ENCODE measurements around the gene MRPL17. TPM values are rescaled to one million over a fixed set of nuclear protein-coding genes. Genes with fewer than 3 reads are reported as not detected.

The MRPL17 gene
- total and polyA plus RNA-seq, 10 of the 15 experiments (the other 5 are each of a cell fraction or from before 2014, with no cell fraction given): 60.3 to 171 (median 94.8) TPM

DNA sequence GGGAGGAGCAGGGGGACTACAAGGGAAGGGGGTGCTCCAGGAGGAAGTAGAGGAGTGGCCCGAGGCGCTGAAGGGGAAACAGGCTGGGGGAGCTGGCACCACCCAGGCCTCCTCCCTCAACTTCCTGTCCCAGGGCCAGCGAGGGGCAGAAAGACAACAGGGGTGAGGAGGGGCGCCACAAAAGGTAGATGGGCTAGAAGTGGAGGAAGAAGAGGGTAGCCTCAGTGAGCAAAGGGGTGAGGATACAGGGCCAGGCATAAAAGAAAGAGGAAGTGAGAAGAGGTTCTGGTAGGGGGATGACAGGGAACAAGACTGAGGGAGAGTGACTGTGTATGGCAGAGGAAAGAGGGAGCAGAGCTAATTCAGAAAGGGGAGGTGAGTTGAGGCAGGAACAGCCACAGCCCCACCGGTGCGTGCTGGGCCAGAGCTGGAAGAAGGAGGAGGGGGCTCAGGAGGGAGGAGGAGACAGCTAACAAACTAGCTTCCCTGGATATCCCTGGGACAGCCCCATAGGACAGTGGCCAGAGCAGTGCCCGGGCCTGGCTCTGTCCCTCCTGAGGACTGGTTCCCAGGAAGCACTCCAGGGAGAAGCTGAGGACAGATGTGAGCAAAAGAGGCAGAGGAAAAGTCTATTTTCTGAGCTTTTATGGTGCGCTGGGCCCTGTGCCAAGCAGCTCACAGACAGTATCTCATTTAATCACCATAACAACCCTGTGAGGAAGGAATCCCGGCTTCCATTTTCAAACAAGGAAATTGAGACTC lies 36.0 kb downstream of the MRPL17 start (continued):
- TF ChIP-seq, protein P1, sequence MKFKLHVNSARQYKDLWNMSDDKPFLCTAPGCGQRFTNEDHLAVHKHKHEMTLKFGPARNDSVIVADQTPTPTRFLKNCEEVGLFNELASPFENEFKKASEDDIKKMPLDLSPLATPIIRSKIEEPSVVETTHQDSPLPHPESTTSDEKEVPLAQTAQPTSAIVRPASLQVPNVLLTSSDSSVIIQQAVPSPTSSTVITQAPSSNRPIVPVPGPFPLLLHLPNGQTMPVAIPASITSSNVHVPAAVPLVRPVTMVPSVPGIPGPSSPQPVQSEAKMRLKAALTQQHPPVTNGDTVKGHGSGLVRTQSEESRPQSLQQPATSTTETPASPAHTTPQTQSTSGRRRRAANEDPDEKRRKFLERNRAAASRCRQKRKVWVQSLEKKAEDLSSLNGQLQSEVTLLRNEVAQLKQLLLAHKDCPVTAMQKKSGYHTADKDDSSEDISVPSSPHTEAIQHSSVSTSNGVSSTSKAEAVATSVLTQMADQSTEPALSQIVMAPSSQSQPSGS (IDR thresholded peaks at IDR 0.05; ENCODE audit: low read length): no peak
- no peak for TF ChIP-seq TAF1 (IDR thresholded peaks at IDR 0.05; ENCODE audit: borderline replicate concordance, low read depth, low read length)
- no peak for TF ChIP-seq KAT2A (conservative IDR thresholded peaks at IDR 0.05; ENCODE audit: control insufficient read depth, low read depth, low read length)
- peak; percentile 93 for TF ChIP-seq HDGF (IDR thresholded peaks at IDR 0.05)
- no peak for TF ChIP-seq E2F8 (IDR thresholded peaks at IDR 0.05; ENCODE audit: low read depth, partially characterized antibody)
- 0 out of 2 replicates have a peak, but pooled peaks have one; percentile 31 for TF ChIP-seq SMARCA5 (IDR thresholded peaks at IDR 0.05)
- TF ChIP-seq, protein P2, sequence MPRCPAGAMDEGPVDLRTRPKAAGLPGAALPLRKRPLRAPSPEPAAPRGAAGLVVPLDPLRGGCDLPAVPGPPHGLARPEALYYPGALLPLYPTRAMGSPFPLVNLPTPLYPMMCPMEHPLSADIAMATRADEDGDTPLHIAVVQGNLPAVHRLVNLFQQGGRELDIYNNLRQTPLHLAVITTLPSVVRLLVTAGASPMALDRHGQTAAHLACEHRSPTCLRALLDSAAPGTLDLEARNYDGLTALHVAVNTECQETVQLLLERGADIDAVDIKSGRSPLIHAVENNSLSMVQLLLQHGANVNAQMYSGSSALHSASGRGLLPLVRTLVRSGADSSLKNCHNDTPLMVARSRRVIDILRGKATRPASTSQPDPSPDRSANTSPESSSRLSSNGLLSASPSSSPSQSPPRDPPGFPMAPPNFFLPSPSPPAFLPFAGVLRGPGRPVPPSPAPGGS (IDR thresholded peaks at IDR 0.05; ENCODE audit: borderline replicate concordance, insufficient read depth, low read depth, low read length, poor library complexity, severe bottlenecking): no peak
- TF ChIP-seq PAX5 (IDR thresholded peaks at IDR 0.05; ENCODE audit: borderline replicate concordance, low read depth, low read length): no peak
- TF ChIP-seq E4F1 (IDR thresholded peaks at IDR 0.05; ENCODE audit: borderline replicate concordance, partially characterized antibody): no peak
- TF ChIP-seq RELB (IDR thresholded peaks at IDR 0.05; ENCODE audit: low read depth): peak; percentile 80
- TF ChIP-seq BACH1 (IDR thresholded peaks at IDR 0.05; ENCODE audit: borderline replicate concordance): 0 out of 2 replicates have a peak, but pooled peaks have one; percentile 19
- no peak for TF ChIP-seq MYB (IDR thresholded peaks at IDR 0.05; ENCODE audit: borderline replicate concordance, low read depth, low read length)
- no peak for TF ChIP-seq CTCF (IDR thresholded peaks at IDR 0.05 in 2 of 3, conservative IDR thresholded peaks at IDR 0.05 in 1 of 3; ENCODE audit: control insufficient read depth in 2 of 3, extremely low read depth in 1 of 3, insufficient read depth in 1 of 3, low read depth in 3 of 3, low read length in 3 of 3)
- TF ChIP-seq NFXL1 (IDR thresholded peaks at IDR 0.05; ENCODE audit: borderline replicate concordance): no peak
- no peak for TF ChIP-seq CBX3 (IDR thresholded peaks at IDR 0.05; ENCODE audit: borderline replicate concordance, low read depth)

All from GM12878 (cell line).